ENCODE results near the gene ZNF791. TPM values are rescaled to one million over a fixed set of nuclear protein-coding genes. Genes with fewer than 3 reads are reported as not detected.
"Not testable (repeated sequence)": the region's sequence is repeated elsewhere in the genome, so short reads cannot be mapped to it uniquely, and the experiment has no call there.

ZNF791 gene
- total RNA-seq, 1 experiment from 2014 or later = 13.6 TPM

DNA sequence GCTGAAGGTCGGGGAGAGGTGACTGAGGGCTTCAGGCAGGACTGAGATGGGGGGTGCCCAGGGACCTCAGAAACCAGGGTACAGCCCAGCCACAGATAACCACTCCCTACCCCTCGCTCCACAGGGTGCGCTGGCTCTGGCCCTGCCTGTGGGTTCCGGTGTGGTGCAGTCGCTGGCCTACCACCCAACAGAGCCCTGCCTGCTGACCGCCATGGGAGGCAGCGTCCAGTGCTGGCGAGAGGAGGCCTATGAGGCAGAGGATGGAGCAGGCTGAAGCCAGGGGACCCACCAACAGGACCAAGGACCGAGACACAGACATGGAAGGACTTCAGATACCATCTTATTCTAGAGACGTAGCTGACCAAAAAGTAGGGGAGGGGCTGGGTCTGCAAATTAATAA, 64.7 kb downstream of the ZNF791 start:
- H3K36me3 ChIP-seq = peaks cover 90% of the 10 kb centered on the region
- no peak overlapping the region for H3K4me3 ChIP-seq

GRCh38 chr19:12675940-12676339, 65.2 kb downstream of the ZNF791 start:
- H3K27me3 ChIP-seq = no peaks in the 10 kb centered on the region
- no peak overlapping the region for H3K4me3 ChIP-seq
- H3K9me3 ChIP-seq = no peaks in the 10 kb centered on the region
- DNase-seq = no peak
- peaks cover 86% of the 10 kb centered on the region for H3K36me3 ChIP-seq

More for the DNA sequence above, 64.7 kb downstream of the ZNF791 start:
- no peak for DNase-seq
- no peaks in the 10 kb centered on the region for H3K9me3 ChIP-seq
- no peaks in the 10 kb centered on the region for H3K27me3 ChIP-seq

DNA sequence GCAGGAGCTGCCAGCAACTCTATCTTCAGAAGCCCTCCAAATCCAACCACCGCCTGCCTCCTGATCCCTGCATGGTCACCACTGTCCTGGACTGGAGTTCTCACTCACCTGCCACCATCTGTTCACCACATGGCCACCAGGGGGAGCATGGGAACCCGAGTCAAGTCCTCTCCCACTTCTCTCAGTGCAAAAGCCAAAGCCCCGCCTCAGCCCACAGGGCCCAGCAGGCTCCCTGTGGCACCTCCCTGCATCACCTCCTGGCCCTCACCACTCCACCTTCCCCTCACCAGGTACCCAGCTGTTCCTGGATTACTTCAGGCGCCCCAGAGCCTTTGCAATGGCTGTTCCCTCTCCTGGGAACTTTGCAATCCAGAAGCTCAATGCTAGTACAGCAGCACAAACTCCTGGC, 65.7 kb downstream of the ZNF791 start:
- Histone ChIP-seq H3K36me3 (peaks cover 83% of the 10 kb centered on the region), H3K9me3 (no peaks in the 10 kb centered on the region), H3K27me3 (no peaks in the 10 kb centered on the region)

DNA sequence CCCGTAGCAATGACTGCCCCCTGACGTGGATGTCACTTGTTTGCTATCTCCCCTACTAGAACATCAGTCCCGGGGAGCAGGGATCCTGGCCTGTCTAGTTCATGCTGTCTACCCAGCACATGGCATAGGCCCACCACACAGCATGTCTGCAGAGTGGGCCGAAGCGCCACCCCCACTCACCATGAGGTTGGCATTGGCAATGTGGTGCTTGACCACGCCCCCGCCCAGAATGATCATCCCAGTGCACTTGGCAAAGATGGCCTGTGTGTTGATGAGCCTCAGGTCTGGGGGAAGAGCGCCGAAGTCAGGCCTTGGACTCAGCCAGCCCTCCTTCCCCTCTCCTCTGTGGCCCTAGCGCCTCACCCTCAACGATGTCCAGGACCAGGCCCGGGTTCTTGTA, 66.2 kb downstream of the ZNF791 start:
- H3K27me3 ChIP-seq = no peaks in the 10 kb centered on the region
- H3K4me3 ChIP-seq = no peak overlapping the region
- H3K9me3 ChIP-seq = no peaks in the 10 kb centered on the region
- DNase-seq = no peak
- H3K36me3 ChIP-seq = peaks cover 80% of the 10 kb centered on the region

More for the DNA sequence above, 65.7 kb downstream of the ZNF791 start:
- H3K4me3 ChIP-seq = no peak overlapping the region
- DNase-seq = peak; percentile 89

- not testable (repeated sequence) for DNase-seq, H3K27me3 ChIP-seq, H3K4me3 ChIP-seq, H3K9me3 ChIP-seq
- peaks cover 69% of the 10 kb centered on the region for H3K36me3 ChIP-seq
Observed at GRCh38 chr19:12678039-12678438, 67.3 kb downstream of the ZNF791 start.

DNA sequence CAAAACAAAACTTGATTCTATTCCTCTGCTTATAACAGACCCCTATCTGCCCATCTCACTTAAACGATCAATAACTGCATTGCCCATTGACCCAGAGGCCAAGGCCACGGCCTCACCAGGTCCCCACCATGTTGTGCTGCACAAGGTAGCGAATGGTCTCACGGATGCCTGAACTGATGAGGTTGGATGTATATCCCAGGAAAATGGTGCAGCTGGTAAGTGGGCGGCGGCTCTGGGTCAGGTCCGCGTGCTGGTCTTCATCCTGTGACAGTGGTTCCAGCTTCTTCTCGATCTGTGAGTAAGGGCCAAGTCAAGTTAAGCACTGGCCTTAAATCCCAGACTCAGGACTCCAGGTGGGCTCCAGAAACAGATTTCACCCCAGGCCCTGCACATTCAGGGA, 69.3 kb downstream of the ZNF791 start:
- no peak overlapping the region for H3K4me3 ChIP-seq
- peaks cover 52% of the 10 kb centered on the region for H3K36me3 ChIP-seq
- no peak for DNase-seq
- no peaks in the 10 kb centered on the region for H3K9me3 ChIP-seq
- H3K27me3 ChIP-seq = no peaks in the 10 kb centered on the region

DNA sequence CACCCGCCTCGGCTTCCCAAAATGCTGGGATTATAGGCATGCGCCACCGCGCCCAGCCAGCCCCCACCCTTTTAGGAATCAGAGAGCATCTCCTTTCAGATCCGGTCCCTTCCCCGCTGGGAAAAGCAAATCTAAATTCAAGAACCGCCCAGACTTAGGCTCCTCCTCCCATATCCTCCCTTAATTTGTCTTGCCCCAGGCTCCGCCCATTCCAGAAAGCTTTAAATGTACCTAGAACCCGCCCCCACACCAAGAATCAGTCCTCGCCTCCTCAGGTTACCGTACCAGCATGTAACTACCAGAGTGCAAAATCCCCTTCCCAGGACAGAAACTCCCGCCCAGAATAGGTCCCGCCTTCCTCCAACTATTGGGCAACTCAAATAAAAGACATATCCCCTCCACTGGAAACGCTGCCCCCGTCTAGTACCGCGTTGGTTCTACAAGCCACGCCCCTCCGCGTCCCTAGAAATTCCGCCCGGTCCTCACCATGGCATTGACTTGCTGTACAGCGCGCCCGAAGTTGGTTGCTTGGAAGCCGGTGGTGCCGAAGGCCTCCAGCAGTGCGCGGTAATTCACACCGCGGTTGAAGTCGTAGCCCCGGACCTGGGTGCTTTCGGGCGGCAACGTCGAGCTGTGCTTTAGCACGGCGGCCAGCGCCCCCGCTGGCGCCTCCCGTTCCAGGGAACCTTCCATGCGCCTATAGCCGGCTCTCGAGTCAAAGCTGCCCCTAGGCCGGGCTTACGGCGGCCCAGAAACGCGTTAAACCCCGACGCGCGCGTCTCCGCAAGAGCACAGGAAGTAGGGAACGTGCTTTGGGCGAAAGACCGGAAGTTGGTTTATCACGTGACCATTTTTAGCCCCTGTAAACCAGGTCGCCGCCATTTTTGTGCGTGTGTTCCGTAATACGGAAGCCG, 70.6 kb downstream of the ZNF791 start, which contains the start of gene DHPS:
DHPS (minus strand) TSS at position 807 of the 914 bp plus-strand sequence; CDS start at position 693, 114 bp downstream.
- H3K4me3 ChIP-seq = peak within 1 kb of the TSS; percentile 94
- peaks cover 40% of the 10 kb centered on the region for H3K36me3 ChIP-seq
- H3K9me3 ChIP-seq = no peaks in the 10 kb centered on the region
- peak; percentile 98 for DNase-seq
- H3K27me3 ChIP-seq = no peaks in the 10 kb centered on the region

Other genes with a start within 250 kb of the ZNF791 start
- 4.5 and 4.8 TPM in 2 replicates for gene ZNF442, start 245.2 kb upstream of the ZNF791 start, total RNA-seq (2014; rRNA removed; shearing (Covaris generic); ENCODE audit: low replicate concordance)
- 5.2 and 22.6 TPM in 2 replicates for gene ZNF799, start 209.6 kb upstream of the ZNF791 start, total RNA-seq (2014; rRNA removed; shearing (Covaris generic); ENCODE audit: low replicate concordance)
- gene ZNF443, start 169.9 kb upstream of the ZNF791 start, total RNA-seq (2014; rRNA removed; shearing (Covaris generic); ENCODE audit: low replicate concordance) = 3.2 and 5.5 TPM in 2 replicates
- gene ZNF709, start 126.1 kb upstream of the ZNF791 start, total RNA-seq (2014; rRNA removed; shearing (Covaris generic); ENCODE audit: low replicate concordance) = 1.9 and 3.6 TPM in 2 replicates
- 2.0 and 6.4 TPM in 2 replicates for gene ZNF564, start 59.4 kb upstream of the ZNF791 start, total RNA-seq (2014; rRNA removed; shearing (Covaris generic); ENCODE audit: low replicate concordance)
- 4.3 and 5.4 TPM in 2 replicates for gene ZNF490, start 107 bp upstream of the ZNF791 start, total RNA-seq (2014; rRNA removed; shearing (Covaris generic); ENCODE audit: low replicate concordance)
- gene MAN2B1, start 55.8 kb downstream of the ZNF791 start, total RNA-seq (2014; rRNA removed; shearing (Covaris generic); ENCODE audit: low replicate concordance) = 37.5 and 91.0 TPM in 2 replicates
- gene WDR83, start 55.9 kb downstream of the ZNF791 start, total RNA-seq (2014; rRNA removed; shearing (Covaris generic); ENCODE audit: low replicate concordance) = 9.9 and 18.8 TPM in 2 replicates
- 127 and 140 TPM in 2 replicates for gene DHPS, start 71.0 kb downstream of the ZNF791 start, total RNA-seq (2014; rRNA removed; shearing (Covaris generic); ENCODE audit: low replicate concordance)
- not detected in 2 replicates for gene GNG14, start 77.1 kb downstream of the ZNF791 start, total RNA-seq (2014; rRNA removed; shearing (Covaris generic); ENCODE audit: low replicate concordance)
- gene FBXW9, start 85.7 kb downstream of the ZNF791 start, total RNA-seq (2014; rRNA removed; shearing (Covaris generic); ENCODE audit: low replicate concordance) = 31.3 and 46.1 TPM in 2 replicates
- gene TNPO2, start 113.0 kb downstream of the ZNF791 start, total RNA-seq (2014; rRNA removed; shearing (Covaris generic); ENCODE audit: low replicate concordance) = 83.5 and 84.5 TPM in 2 replicates
- gene TRIR, start 123.8 kb downstream of the ZNF791 start, total RNA-seq (2014; rRNA removed; shearing (Covaris generic); ENCODE audit: low replicate concordance) = 816 and 999 TPM in 2 replicates
- gene GET3, start 126.6 kb downstream of the ZNF791 start, total RNA-seq (2014; rRNA removed; shearing (Covaris generic); ENCODE audit: low replicate concordance) = 273 and 316 TPM in 2 replicates
- gene BEST2, start 140.9 kb downstream of the ZNF791 start, total RNA-seq (2014; rRNA removed; shearing (Covaris generic); ENCODE audit: low replicate concordance) = 0.30 TPM in 1 of 2 replicates, not detected in the other
- gene HOOK2, start 164.6 kb downstream of the ZNF791 start, total RNA-seq (2014; rRNA removed; shearing (Covaris generic); ENCODE audit: low replicate concordance) = 23.1 and 48.2 TPM in 2 replicates
- 82.5 and 125 TPM in 2 replicates for gene JUNB, start 180.6 kb downstream of the ZNF791 start, total RNA-seq (2014; rRNA removed; shearing (Covaris generic); ENCODE audit: low replicate concordance)
- gene PRDX2, start 190.9 kb downstream of the ZNF791 start, total RNA-seq (2014; rRNA removed; shearing (Covaris generic); ENCODE audit: low replicate concordance) = 279 and 325 TPM in 2 replicates
- gene THSD8, start 191.1 kb downstream of the ZNF791 start, total RNA-seq (2014; rRNA removed; shearing (Covaris generic); ENCODE audit: low replicate concordance) = 0.99 TPM in 1 of 2 replicates, not detected in the other
- 153 and 219 TPM in 2 replicates for gene RNASEH2A, start 195.7 kb downstream of the ZNF791 start, total RNA-seq (2014; rRNA removed; shearing (Covaris generic); ENCODE audit: low replicate concordance)
- 0.95 TPM in 1 of 2 replicates, not detected in the other for gene RTBDN, start 223.7 kb downstream of the ZNF791 start, total RNA-seq (2014; rRNA removed; shearing (Covaris generic); ENCODE audit: low replicate concordance)
- gene MAST1, start 227.6 kb downstream of the ZNF791 start, total RNA-seq (2014; rRNA removed; shearing (Covaris generic); ENCODE audit: low replicate concordance) = 3.4 and 9.8 TPM in 2 replicates

All from MG63 (cell line).